ENCODE measurements around the gene MAML1. TPM values are rescaled to one million over a fixed set of nuclear protein-coding genes. Genes with fewer than 3 reads are reported as not detected.

Gene MAML1
- total RNA-seq, 1 donor from 2014 or later, result 43.2 TPM

- intact Hi-C loops (cut with micrococcal nuclease), result loop anchor here (1.0 to 10.0 kb wide), 2 partner anchors 196 to 676 kb away; partner anchors contain the start of genes CNOT6 and HNRNPH1
These were observed 86.2 kb downstream of the MAML1 start for GRCh38 chr5:179818746-179819295.

- intact Hi-C loops (cut with micrococcal nuclease), result loop anchor here (1.0 to 10.0 kb wide), 6 partner anchors 13 to 1615 kb away; partner anchors contain the start of genes CNOT6, HNRNPAB, HNRNPH1 and MGAT1
These were observed 86.9 kb downstream of the MAML1 start for GRCh38 chr5:179819296-179820126.

DNA sequence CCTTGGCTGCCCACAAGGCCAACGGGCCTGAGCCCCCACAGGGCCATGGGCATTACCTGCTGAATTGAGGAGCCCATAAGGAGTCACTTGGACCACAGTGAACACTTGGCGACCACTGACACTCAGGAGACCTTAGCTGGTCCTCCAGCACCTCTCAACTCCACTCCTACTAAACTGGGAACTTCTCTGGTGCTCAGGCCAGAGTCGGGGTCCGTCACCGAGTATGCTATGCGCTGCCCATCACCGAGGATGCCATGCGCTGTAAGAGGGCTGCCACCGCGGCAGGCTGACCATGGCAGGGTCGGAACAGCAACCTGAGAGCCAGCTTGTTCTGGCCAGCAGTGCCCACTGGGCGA is 87.5 kb downstream of the MAML1 start:
- intact Hi-C loops (cut with micrococcal nuclease), result loop anchor here (2.0 to 10.0 kb wide), 4 partner anchors 13 to 1615 kb away; partner anchors contain the start of genes HNRNPAB, MGAT1 and MGAT4B

DNA sequence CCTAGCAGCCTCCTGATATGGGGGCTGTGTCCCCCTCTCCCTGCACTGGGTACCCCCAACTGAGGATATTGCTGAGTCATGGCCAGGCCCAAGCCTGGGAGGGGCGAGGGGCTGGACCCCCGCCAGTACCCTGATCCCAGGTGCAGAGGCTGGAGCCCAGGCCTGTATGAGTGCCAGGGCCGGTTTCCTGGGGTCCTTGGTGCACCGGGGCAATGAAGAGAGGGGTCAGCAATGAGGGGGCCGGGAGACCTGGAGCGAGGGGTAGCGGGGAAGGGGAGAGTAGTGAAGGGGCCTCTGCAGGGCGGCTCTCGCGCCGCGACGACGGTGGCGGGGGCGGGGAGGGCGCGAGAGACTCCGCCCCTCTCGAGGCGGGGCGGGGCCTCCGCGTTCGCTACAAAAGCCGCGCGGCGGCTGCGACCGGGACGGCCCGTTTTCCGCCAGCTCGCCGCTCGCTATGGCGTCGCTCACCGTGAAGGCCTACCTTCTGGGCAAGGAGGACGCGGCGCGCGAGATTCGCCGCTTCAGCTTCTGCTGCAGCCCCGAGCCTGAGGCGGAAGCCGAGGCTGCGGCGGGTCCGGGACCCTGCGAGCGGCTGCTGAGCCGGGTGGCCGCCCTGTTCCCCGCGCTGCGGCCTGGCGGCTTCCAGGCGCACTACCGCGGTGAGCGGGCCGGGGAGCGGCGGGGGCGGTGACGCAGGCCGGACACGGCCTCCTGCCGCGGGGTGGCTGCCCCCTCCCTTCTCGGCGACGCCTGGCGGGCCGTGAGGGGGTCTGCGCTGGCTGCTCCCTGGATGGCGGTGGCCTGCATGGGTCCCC is 88.1 kb downstream of the MAML1 start, which contains the start of gene SQSTM1:
TSS of gene SQSTM1 (plus strand) at position 423 of the 815 bp plus-strand sequence. CDS start at position 455, 32 bp downstream.
- intact Hi-C loops (cut with micrococcal nuclease), result loop anchor here (1.0 to 10.0 kb wide), 10 partner anchors 9 to 1616 kb away; partner anchors contain the start of genes CANX, HNRNPAB, MAML1 and MGAT1

DNA sequence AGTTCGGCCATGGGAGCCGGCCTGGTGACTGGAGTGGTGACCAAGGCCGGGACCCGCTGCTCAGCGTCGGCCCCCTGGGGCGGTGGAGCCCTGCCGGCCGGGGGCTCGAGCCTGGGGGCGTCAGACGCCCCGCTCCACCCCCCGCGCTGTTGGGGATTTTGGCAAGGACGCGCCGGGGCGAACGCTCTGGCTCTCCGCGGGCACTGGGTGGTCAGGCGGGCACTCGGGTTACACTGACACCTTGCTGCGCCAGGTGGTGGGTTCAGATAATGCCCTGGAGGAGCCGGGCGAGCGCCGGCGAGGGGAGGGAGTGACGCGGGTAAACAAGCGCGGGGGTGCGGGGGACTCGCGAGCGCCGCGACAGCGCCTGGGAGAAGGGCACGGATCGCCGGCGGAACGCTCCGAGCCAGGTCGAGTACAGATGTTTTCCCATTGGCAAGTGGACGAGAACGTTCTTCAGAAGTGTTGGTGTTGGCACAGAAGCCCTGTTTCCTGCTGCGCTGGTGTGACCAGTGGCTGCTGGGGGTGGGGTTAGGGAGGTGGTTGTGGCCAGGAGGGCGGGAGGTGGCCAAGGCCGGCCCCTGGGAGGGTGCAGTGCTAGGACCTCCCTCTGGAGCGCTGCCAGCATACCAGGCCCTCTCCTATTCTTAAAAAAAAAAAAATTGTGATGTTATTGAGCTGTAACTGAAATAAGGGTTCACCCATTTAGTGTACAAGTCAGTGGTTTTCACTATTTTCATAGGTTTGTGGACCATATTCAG is 88.9 kb downstream of the MAML1 start:
- intact Hi-C loops (cut with micrococcal nuclease), result loop anchor here (1.0 to 10.0 kb wide), 10 partner anchors 10 to 1617 kb away; partner anchors contain the start of genes CANX, HNRNPAB, MAML1 and MGAT1

DNA sequence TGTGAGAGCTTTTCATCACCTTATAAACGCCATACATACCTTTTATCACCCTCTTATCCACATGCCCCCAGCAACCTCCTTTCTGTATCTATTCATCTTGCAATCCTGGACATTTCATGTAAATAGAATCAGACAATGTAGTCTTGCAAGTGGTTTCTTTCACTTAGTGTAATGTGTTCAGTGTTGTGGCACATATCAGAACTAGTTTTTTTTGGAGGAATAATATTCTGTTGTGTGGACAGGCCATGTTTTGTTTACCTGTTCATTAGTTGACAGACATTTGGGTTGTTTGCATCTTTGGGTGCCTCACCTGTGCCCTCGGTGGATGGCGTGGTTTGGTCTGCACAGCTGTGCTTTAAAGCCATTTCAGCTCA is 89.4 kb downstream of the MAML1 start:
- intact Hi-C loops (cut with micrococcal nuclease), result loop anchor here (5.0 to 10.0 kb wide), 2 partner anchors 980 to 1617 kb away; partner anchors contain the start of genes HNRNPAB and MGAT1

DNA sequence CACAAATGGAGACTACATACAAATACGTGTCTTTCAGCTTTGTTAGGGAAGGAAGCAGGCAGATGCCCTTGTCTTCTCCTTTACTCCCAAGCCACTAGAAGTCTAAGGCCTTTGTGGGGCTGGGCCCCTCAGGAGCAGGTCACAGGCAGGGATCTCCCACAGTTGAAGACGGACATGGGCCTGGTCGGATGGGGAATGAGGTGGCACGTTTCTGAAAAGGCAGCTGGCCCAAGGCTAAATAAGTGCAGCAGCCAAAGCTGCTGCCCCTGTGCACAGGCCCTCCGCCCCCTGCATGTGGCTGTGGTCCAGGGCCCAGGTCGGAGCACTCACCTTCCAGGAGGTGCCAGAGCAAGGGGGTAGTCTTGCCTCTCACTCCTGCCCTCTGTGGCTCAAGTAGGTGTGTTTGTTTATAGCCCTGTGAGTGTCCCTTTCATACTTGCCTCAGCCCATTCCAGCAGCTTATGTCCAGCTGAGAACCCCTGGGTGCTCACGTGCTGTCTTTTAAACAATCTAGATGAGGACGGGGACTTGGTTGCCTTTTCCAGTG is 89.9 kb downstream of the MAML1 start:
- intact Hi-C loops (cut with micrococcal nuclease), result loop anchor here (5.0 to 10.0 kb wide), 2 partner anchors 980 to 1618 kb away; partner anchors contain the start of genes HNRNPAB and MGAT1

DNA sequence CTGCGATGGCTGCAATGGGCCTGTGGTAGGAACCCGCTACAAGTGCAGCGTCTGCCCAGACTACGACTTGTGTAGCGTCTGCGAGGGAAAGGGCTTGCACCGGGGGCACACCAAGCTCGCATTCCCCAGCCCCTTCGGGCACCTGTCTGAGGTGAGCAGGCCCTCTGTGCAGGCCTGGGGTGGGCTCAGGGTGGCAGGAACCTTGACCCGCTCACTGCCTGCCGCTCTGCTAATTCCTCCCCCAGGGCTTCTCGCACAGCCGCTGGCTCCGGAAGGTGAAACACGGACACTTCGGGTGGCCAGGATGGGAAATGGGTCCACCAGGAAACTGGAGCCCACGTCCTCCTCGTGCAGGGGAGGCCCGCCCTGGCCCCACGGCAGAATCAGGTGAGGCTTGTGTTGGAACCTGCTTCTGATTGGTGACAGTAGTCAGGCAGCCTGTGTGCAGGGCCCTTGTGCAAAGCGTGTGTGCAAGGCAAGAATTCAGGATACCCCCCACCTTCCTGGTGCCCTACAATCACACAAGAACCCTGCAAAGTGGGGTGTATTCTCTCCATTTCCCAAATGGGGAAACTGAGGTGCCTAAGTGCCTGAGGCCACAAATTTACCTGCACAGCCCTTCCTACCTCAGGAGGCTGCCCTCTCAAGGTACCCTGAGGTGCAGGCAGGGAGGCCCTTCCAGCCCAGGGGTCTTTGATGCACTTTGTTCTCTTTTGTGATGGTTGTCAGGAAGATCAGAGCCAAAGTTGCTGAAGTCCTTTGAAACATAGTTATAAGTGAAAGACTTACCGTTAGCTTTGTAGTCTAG is 91.5 kb downstream of the MAML1 start:
- intact Hi-C loops (cut with micrococcal nuclease), result loop anchor here (5.0 to 10.0 kb wide), 2 partner anchors 978 to 1619 kb away; partner anchors contain the start of genes HNRNPAB and MGAT1

DNA sequence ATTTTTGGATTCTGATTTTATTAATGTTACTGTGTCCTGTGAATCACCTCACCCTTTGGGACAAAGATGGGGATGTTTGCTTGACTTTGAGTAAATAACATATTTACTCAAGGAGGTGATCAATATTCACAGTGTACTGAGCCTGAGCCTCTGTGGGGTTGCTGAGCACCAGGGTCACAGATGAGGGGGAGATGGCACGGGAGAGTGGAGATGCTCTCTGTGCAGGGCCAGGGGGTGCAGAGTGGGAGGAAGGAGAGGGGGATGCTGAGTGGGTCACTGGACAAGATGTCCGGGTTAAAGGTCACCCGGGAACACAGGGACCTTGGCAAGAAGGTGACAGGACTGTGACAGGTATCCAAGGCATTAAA is 92.1 kb downstream of the MAML1 start:
- intact Hi-C loops (cut with micrococcal nuclease), result loop anchor here (5.0 to 10.0 kb wide), 2 partner anchors 978 to 1620 kb away; partner anchors contain the start of genes HNRNPAB and MGAT1

GRCh38 chr5:179825655-179826182 is 93.1 kb downstream of the MAML1 start:
- intact Hi-C loops (cut with micrococcal nuclease), result loop anchor here (10.0 kb wide), 1 partner anchor 1621 kb away; the partner anchor contains the start of gene HNRNPAB

Other genes starting within 250 kb of the MAML1 start
- gene RUFY1, start 182.3 kb upstream of the MAML1 start, total RNA-seq, result 43.4 and 47.5 TPM in 2 replicates
- 957 and 968 TPM in 2 replicates for gene HNRNPH1, start 109.2 kb upstream of the MAML1 start, total RNA-seq
- gene CBY3, start 51.8 kb upstream of the MAML1 start, total RNA-seq, result not detected in 2 replicates
- gene CANX, start 33.9 kb upstream of the MAML1 start, total RNA-seq, result 485 and 502 TPM in 2 replicates
- 1.7 and 2.4 TPM in 2 replicates for gene LTC4S, start 61.2 kb downstream of the MAML1 start, total RNA-seq
- 99.8 and 100 TPM in 2 replicates for gene MGAT4B, start 74.0 kb downstream of the MAML1 start, total RNA-seq
- 254 and 274 TPM in 2 replicates for gene SQSTM1, start 88.1 kb downstream of the MAML1 start, total RNA-seq
- gene MRNIP, start 126.0 kb downstream of the MAML1 start, total RNA-seq, result 19.5 and 23.6 TPM in 2 replicates
- gene TBC1D9B, start 175.1 kb downstream of the MAML1 start, total RNA-seq, result 104 and 117 TPM in 2 replicates